T-helper 17 cell (primary cell): Measurements from ENCODE around the gene ST3GAL3. TPM values are rescaled to one million over a fixed set of nuclear protein-coding genes. Genes with fewer than 3 reads are reported as not detected.

ENCODE experiments used
- ATAC-seq: fragments of 150-1000 bp; cut with Tn5 transposase; 2 replicates; pipeline ENCODE4 v1.10.0; 2021; ENCODE audit warnings: mild to moderate bottlenecking, moderate library complexity
- DNase-seq, 3 donors: peaks; one replicate each; pipeline versions ENCODE4 v3.0.0 to v3.0.0-alpha.2; 2020 to 2021
- H3K9me3 ChIP-seq: one replicate; pipeline ENCODE4 v1.7.0; 2013; ENCODE audit warnings: low read length, mild to moderate bottlenecking; ENCODE audit not compliant: control insufficient read depth, poor library complexity, severe bottlenecking
- H3K27ac Mint-ChIP-seq: one replicate; pipeline ENCODE4 v1.8.0; 2022; ENCODE audit warnings: mild to moderate bottlenecking, moderate library complexity, mixed read lengths
- H3K27me3 Mint-ChIP-seq: one replicate; pipeline ENCODE4 v1.8.0; 2022; ENCODE audit warnings: mixed read lengths
- H3K36me3 Mint-ChIP-seq: one replicate; pipeline ENCODE4 v1.8.0; 2022; ENCODE audit warnings: low read depth, mixed read lengths
- H3K4me1 Mint-ChIP-seq: one replicate; pipeline ENCODE4 v1.8.0; 2022; ENCODE audit warnings: mild to moderate bottlenecking, mixed read lengths
- H3K4me3 Mint-ChIP-seq: one replicate; pipeline ENCODE4 v1.8.0; 2022; ENCODE audit warnings: mild to moderate bottlenecking, moderate library complexity, mixed read lengths
- total RNA-seq, 4 donors: library from RNA in 2 of 4; stranded (reverse) in 2 of 4; gene quantifications; one replicate each; pipeline ENCODE4 v1.2.3 and lab custom pipeline; 2022 to 2026

Gene ST3GAL3
- total RNA-seq, 2 donors from 2014 or later, result 19.8 to 24.9 TPM

DNA sequence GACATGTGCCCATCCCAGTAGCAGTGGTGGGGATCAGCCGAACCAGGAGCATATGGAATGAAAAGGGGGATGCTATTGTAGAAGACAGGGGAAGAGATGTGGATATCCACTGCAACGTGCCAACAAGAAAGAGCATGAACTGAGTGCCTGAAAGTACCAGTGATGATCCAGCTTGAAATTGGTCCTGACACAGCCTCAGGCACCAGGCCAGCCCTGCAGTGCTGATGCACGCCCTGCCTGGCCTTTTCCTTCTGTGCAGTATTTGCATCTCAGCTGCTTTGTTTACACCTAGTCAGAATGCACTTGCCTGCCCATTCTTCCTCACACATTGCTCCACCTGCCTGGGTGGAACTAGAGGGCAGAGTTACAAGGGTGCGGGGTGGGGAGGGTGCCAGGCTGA is 176.0 kb downstream of the ST3GAL3 start:
- H3K4me1 Mint-ChIP-seq, result peaks cover 5% of the 10 kb centered on the region
- H3K4me3 Mint-ChIP-seq, result no peak overlapping the region
- peaks cover 3% of the 10 kb centered on the region for H3K36me3 Mint-ChIP-seq
- H3K27ac Mint-ChIP-seq, result no peak overlapping the region
- no peak for DNase-seq
- no peak for ATAC-seq
- H3K9me3 ChIP-seq, result no peaks in the 10 kb centered on the region
- no peaks in the 10 kb centered on the region for H3K27me3 Mint-ChIP-seq

DNA sequence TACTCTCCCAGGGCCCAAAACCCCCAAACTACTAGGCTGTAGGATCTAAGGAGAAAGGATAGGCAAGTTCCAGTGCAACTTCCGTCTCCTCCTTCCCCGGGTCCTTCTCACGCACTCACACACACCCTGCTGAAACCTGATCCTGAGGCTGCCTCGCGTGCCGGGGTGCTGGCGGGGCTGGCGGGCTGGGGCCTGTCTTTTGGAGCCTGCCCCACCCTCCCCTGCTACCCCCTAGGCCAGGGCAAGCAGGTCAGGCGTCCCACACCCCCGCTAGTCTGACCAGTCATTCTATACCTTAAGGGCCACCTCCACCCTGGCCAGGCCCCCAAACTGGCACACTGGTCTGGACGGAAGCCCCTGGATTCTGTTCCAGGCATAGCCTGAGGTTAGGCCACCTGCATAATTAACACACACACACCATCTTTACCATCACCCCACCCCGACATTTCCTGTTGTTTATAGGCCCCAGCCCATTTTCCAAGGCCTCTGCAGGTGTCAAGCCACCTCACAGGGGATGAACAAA is 178.0 kb downstream of the ST3GAL3 start:
- ATAC-seq (no peak), DNase-seq (no peak)
- peaks cover 5% of the 10 kb centered on the region for H3K4me1 Mint-ChIP-seq
- H3K27ac Mint-ChIP-seq, result no peak overlapping the region
- no peak overlapping the region for H3K4me3 Mint-ChIP-seq
- peaks cover 3% of the 10 kb centered on the region for H3K36me3 Mint-ChIP-seq
- H3K9me3 ChIP-seq, result no peaks in the 10 kb centered on the region
- no peaks in the 10 kb centered on the region for H3K27me3 Mint-ChIP-seq

DNA sequence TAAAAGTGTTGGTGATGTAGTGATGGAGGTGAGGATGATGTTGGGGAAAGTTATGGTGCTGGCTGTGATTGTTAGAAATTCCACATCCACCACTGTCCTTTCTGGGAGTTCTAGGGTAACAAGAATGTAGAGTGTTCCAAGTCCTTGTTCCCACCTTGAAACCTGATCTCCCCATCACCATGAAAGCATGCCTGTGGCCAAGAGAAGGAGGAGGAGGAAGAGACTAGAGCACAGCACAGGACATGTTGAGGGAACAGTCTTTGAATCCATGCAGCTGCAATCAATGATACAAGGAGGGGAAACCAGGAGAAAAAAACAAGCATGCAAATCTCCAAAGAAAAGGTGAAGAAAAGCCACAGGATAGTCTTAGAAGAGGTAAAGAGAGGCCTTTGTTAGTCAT is 180.4 kb downstream of the ST3GAL3 start:
- Mint-ChIP-seq H3K36me3 (peaks cover 3% of the 10 kb centered on the region), H3K27me3 (no peaks in the 10 kb centered on the region), H3K27ac (no peak overlapping the region), H3K4me1 (peaks cover 4% of the 10 kb centered on the region), H3K4me3 (no peak overlapping the region)
- ATAC-seq, result no peak
- no peak for DNase-seq
- H3K9me3 ChIP-seq, result no peaks in the 10 kb centered on the region

DNA sequence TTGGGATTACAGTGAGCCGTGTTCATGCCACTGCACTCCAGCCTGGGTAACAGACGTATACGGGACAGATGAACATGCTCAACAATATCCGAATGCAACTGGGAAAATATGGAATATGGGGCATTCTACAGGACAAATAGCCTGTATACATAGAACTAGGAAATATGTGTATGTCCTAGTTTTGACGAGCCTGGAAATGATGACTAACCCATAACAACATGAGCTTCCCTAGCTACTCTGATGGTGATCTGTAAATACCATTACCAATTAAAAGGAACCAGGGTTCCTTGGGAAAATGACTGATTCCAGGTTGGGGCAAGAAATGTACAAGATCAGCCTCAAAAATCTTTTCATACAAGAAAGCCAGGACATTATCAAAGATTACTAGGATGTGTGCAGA is 183.5 kb downstream of the ST3GAL3 start:
- no peak for ATAC-seq
- no peaks in the 10 kb centered on the region for H3K9me3 ChIP-seq
- Mint-ChIP-seq H3K4me3 (no peak overlapping the region), H3K36me3 (peaks cover 10% of the 10 kb centered on the region), H3K27me3 (no peaks in the 10 kb centered on the region), H3K4me1 (peaks cover 9% of the 10 kb centered on the region), H3K27ac (no peak overlapping the region)
- no peak for DNase-seq

DNA sequence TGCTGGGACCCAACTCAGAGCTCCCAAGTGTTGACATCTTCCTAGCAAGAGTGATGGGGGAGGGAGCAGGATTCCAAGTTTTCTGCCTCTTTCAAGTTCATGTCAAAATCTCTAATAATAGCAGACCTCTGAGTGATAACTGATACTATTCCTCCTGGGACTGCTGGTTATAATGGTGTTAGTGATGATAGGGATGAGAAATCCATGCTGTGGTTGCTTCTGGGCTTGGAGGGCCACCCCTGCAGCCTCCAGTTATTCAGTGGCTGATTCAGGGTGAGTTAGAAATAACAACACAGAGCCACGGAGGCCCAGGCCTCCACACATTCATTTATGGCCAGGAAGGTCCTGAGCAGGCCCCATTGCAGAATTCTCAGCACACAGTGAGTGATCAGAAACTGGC is 185.7 kb downstream of the ST3GAL3 start:
- no peak overlapping the region for H3K4me3 Mint-ChIP-seq
- peaks cover 12% of the 10 kb centered on the region for H3K36me3 Mint-ChIP-seq
- DNase-seq (no peak), ATAC-seq (no peak)
- no peaks in the 10 kb centered on the region for H3K27me3 Mint-ChIP-seq
- H3K4me1 Mint-ChIP-seq, result peaks cover 12% of the 10 kb centered on the region
- no peak overlapping the region for H3K27ac Mint-ChIP-seq
- no peaks in the 10 kb centered on the region for H3K9me3 ChIP-seq

DNA sequence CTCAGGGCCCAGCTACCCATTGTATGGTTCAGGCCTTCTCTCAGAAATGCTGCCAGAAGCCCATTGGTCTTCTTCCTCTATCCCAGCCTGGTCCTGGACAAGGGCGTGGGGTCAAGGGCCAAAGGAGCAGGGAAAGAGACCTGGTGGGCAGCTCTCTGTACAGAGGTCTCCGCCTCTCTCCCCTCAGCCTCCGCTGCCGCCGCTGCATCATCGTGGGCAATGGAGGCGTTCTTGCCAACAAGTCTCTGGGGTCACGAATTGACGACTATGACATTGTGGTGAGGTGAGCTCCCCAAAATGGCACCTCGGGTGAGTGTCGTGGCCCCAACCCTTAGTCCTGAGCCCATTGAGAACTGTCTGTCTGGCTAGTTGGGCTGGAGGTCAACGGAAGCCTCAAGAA is 191.6 kb downstream of the ST3GAL3 start:
- Mint-ChIP-seq H3K4me3 (no peak overlapping the region), H3K36me3 (peaks cover 14% of the 10 kb centered on the region), H3K27ac (peak overlapping the region; percentile 14), H3K27me3 (no peaks in the 10 kb centered on the region), H3K4me1 (peaks cover 12% of the 10 kb centered on the region)
- ATAC-seq (no peak), DNase-seq (no peak)
- no peaks in the 10 kb centered on the region for H3K9me3 ChIP-seq

DNA sequence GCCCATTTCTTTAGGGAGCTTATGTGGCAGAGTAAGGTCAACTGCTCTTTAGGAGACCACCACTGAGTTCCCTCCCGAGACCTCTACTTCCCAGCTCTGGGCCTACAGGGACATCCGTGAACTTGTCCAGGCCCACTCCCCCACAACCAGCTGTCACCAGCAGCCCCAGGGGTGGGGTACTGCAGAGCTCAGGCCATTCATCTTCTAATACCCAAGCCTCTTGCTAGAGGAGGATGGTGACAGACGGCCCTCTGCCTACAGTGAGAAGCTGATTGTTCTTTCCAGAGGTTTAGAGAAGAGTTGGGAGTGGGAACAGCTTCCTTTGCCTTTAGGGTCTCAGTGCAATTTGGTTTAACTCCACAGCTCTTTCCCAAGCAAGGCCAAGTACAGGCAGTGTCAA is 193.1 kb downstream of the ST3GAL3 start:
- ATAC-seq (no peak), DNase-seq (no peak)
- Mint-ChIP-seq H3K4me3 (no peak overlapping the region), H3K27me3 (no peaks in the 10 kb centered on the region), H3K27ac (no peak overlapping the region), H3K4me1 (peaks cover 10% of the 10 kb centered on the region), H3K36me3 (peaks cover 9% of the 10 kb centered on the region)
- no peaks in the 10 kb centered on the region for H3K9me3 ChIP-seq

DNA sequence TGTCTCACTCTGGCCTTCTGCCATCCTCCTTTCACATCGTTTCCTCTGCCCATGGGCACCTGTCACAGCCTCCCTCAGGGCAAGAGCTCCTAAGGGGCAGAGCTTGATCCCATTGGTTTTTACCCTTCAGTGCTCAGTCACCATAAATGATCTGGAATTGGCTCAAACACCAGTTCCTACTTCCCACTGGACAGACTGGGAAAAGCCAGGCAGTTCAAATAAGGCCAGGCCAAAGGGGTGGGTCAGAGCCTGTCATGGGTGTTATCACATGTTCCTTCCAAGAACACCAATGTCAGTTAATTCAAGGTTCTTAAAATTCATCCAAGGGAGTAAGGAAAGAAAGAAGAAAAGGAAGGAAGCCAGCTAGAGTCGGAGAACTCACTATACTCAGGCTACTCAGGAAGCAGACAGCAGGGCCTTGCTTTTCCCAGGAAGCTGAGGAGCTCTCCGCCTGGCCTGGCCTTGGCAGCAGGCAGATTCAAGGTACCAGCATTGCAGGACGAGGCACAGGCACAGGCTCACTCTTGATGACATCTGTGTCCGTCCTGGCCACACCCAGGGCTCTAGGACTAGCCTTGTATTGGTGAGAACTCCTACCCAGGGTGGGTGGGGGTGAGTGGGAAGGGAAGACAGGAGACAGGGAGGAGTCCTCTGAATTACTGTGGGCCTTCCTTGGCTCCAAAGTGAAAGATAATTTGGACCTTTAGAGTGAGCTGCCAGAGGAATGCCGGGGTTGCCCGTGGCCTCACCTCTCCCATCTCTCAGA is 194.0 kb downstream of the ST3GAL3 start:
- H3K4me3 Mint-ChIP-seq, result peak overlapping the region; percentile 63
- H3K27me3 Mint-ChIP-seq, result no peaks in the 10 kb centered on the region
- no peak overlapping the region for H3K27ac Mint-ChIP-seq
- H3K36me3 Mint-ChIP-seq, result peaks cover 9% of the 10 kb centered on the region
- no peaks in the 10 kb centered on the region for H3K9me3 ChIP-seq
- no peak for DNase-seq
- peaks cover 10% of the 10 kb centered on the region for H3K4me1 Mint-ChIP-seq
- ATAC-seq, result no peak

DNA sequence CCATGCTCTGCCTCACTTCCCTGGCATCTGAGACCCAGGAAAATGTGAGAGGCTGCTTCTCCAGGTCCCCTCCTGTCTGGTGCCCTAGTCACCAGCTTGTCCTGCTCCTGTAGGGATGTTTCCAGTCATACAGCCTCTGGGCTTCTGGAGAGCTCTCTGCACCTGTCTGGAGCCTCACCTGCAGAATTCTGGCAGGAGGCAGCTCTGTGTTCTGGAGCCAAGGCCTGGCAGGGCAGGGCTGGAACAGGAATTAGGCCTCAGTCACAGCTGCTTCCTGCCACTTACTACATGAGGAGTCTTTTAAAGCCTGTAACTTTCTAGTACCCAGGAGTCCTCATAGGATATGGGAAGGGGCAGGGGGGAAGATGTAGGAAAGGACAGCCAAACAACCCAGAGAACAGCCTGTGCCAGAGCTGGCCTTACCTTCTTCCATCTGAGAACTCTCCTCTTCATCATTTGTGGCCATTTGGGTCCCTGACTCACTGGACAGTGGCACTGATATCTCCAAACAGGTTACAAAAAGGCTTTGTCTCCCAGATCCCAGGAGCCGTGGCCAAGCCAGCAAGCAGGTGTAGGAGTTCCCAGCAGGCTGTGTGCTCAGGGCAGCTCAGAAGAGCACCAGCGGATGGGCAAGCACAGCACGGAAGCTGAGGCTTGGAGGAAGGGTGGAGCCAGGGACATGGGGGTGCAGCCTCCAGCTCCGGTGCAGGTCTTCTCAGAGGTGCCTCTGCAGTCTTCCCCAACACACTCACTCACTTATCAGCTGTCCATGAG is 194.9 kb downstream of the ST3GAL3 start:
- Mint-ChIP-seq H3K4me3 (peak overlapping the region; percentile 63), H3K36me3 (peaks cover 9% of the 10 kb centered on the region), H3K4me1 (peaks cover 9% of the 10 kb centered on the region), H3K27ac (peak overlapping the region; percentile 60), H3K27me3 (no peaks in the 10 kb centered on the region)
- DNase-seq (no peak), ATAC-seq (peak; percentile 42)
- H3K9me3 ChIP-seq, result no peaks in the 10 kb centered on the region

DNA sequence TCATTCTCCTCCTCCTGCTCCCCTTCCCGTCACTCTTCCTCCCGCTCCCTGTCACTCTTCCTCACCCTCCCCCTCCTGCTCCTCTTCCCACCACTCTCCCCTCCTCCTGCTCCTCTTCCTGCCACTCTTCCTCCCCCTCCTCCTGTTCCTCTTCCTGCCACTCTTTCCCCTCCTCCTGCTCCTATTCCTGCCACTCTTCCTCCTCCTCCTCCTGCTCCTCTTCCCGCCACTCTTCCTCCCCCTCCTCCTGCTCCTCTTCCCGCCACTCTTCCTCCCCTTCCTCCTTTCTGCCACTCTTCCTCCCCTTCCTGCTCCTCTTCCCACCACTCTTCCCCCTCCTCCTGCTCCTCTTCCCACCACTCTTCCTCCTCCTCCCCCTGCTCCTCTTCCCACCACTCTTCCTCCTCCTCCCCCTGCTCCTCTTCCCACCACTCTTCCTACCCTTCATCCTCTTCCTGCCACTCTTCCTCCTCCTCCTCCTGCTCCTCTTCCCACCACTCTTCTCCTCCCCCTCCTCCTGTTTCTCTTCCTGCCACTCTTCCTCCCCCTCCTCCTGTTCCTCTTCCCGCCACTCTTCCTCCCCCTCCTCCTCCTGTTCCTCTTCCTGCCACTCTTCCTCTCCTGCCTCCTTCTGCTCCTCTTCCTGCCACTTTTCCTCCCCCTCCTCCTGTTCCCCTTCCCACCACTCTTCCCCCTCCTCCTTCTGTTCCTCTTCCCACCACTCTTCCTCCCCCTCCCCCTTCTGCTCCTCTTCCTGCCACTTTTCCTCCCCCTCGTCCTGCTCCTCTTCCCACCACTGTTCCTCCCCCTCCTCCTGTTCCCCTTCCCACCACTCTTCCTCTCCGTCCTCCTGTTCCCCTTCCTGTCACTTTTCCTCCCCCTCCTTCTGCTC is 197.6 kb downstream of the ST3GAL3 start:
- ATAC-seq (no peak), DNase-seq (no peak)
- peak overlapping the region; percentile 29 for H3K27ac Mint-ChIP-seq
- H3K4me3 Mint-ChIP-seq, result no peak overlapping the region
- H3K9me3 ChIP-seq, result no peaks in the 10 kb centered on the region
- peaks cover 9% of the 10 kb centered on the region for H3K4me1 Mint-ChIP-seq
- no peaks in the 10 kb centered on the region for H3K27me3 Mint-ChIP-seq
- peaks cover 17% of the 10 kb centered on the region for H3K36me3 Mint-ChIP-seq

DNA sequence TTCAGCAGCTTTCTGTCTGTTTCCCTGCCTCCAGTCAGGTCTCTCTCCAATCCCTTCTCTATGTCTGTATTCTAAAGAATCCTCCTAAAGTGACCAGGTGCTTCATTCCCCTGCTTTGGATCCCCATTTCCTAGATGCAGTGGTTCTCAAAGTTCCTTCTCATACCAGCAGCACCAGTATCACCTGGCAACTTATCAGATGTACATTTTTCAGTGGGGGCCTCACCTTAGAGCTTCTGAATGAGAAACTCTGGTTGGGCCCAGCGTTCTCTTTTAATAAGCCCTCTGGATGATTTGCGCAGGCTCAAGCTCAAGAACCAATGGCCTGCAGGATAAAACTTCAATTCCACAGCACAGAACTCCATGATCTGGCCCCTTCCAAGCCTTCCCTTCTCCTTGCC is 200.9 kb downstream of the ST3GAL3 start:
- peak overlapping the region; percentile 65 for H3K27ac Mint-ChIP-seq
- H3K27me3 Mint-ChIP-seq, result no peaks in the 10 kb centered on the region
- no peak overlapping the region for H3K4me3 Mint-ChIP-seq
- peaks cover 5% of the 10 kb centered on the region for H3K4me1 Mint-ChIP-seq
- no peaks in the 10 kb centered on the region for H3K9me3 ChIP-seq
- DNase-seq, result no peak
- ATAC-seq, result no peak
- H3K36me3 Mint-ChIP-seq, result peaks cover 15% of the 10 kb centered on the region

DNA sequence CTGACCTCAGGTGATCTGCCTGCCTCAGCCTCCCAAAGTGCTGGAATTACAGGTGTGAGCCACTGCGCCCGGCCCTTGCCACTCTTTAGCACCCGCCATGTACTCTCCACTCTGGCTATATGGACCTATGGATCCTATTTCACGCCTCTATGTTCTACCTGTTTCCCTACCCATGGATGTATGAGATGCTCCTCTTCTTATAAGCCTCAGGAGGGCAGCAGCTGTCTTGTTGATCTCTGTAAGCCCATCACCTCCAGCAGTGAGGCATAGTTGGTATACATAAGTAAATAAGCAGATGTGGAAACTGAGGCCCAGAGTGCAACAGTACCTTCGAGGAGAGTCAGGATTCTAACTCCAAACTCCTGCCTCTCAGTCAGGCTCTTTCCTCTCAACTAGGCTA is 201.5 kb downstream of the ST3GAL3 start:
- no peak overlapping the region for H3K4me3 Mint-ChIP-seq
- no peak for ATAC-seq
- peak overlapping the region; percentile 56 for H3K27ac Mint-ChIP-seq
- H3K27me3 Mint-ChIP-seq, result no peaks in the 10 kb centered on the region
- no peak for DNase-seq
- no peaks in the 10 kb centered on the region for H3K9me3 ChIP-seq
- H3K4me1 Mint-ChIP-seq, result peaks cover 5% of the 10 kb centered on the region
- H3K36me3 Mint-ChIP-seq, result peaks cover 15% of the 10 kb centered on the region

DNA sequence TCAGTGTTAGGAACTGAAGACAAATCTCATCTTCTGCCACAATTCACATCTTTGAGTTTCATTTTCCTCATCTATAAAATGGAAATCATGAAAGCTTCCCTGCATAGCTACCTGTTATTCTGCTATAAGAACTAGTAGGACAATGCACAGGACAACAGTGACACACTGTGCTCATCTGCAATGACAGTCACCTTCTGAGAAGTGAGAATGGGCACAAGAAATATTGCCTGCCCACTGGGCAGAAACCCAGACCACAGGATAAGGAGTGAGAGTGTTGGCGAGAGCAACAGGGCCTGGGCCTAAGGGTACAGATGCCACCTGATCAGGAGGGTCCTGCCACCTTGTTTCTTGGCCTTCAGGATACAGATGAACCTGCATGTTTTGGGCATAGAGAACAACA is 203.0 kb downstream of the ST3GAL3 start:
- ATAC-seq, result no peak
- Mint-ChIP-seq H3K4me3 (no peak overlapping the region), H3K27ac (no peak overlapping the region)

More for the DNA sequence above, 203.0 kb downstream of the ST3GAL3 start:
- Mint-ChIP-seq H3K36me3 (peaks cover 15% of the 10 kb centered on the region), H3K27me3 (no peaks in the 10 kb centered on the region), H3K4me1 (peaks cover 5% of the 10 kb centered on the region)
- DNase-seq, result no peak
- H3K9me3 ChIP-seq, result no peaks in the 10 kb centered on the region
